CD4-positive, CD25-positive, alpha-beta regulatory T cell (primary cell): ENCODE data around the gene ATM. TPM values are rescaled to one million over a fixed set of nuclear protein-coding genes. Genes with fewer than 3 reads are reported as not detected.

Experiments used
- ATAC-seq, 2 donors: fragments of 150-1000 bp; cut with Tn5 transposase; one replicate each; pipeline ENCODE4 v1.10.0; 2021; ENCODE audit warnings: low read depth in 2 of 2, moderate number of reproducible peaks in 2 of 2, moderate library complexity in 1 of 2
- DNase-seq, 3 donors: peaks; one replicate each; pipeline versions ENCODE4 v3.0.0 to v3.0.0-alpha.2; 2012 to 2022; ENCODE audit warnings: mixed read lengths in 1 of 3
- H3K27ac ChIP-seq: one replicate; pipeline ENCODE4 v1.7.0; 2013; ENCODE audit warnings: mild to moderate bottlenecking, low read length; ENCODE audit not compliant: insufficient read depth, poor library complexity, severe bottlenecking
- H3K27me3 ChIP-seq: one replicate; pipeline ENCODE4 v1.7.0; 2013; ENCODE audit warnings: low read length; ENCODE audit not compliant: control insufficient read depth, insufficient read depth
- H3K36me3 ChIP-seq: one replicate; pipeline ENCODE4 v1.7.0; 2013; ENCODE audit warnings: mild to moderate bottlenecking, low read length, moderate library complexity; ENCODE audit not compliant: control insufficient read depth, insufficient read depth
- H3K4me1 ChIP-seq: 2 replicates; pipeline ENCODE4 v1.7.0; 2013; ENCODE audit warnings: mild to moderate bottlenecking, low read length; ENCODE audit not compliant: insufficient read depth, control insufficient read depth, poor library complexity, severe bottlenecking
- H3K4me3 ChIP-seq: one replicate; pipeline ENCODE4 v1.7.0; 2013; ENCODE audit warnings: low read depth, mild to moderate bottlenecking, low read length, moderate library complexity
- H3K9me3 ChIP-seq, 2 experiments: 1 replicate in 1 of 2; 2 replicates in 1 of 2; pipeline ENCODE4 v1.7.0; 2013; ENCODE audit warnings: low read length in 2 of 2, mild to moderate bottlenecking in 1 of 2, moderate library complexity in 1 of 2; ENCODE audit not compliant: control insufficient read depth in 2 of 2
- H3K27ac Mint-ChIP-seq, 3 donors: one replicate each; pipeline ENCODE4 v1.8.0; 2020 to 2022; ENCODE audit warnings: mild to moderate bottlenecking in 3 of 3, mixed read lengths in 3 of 3, moderate library complexity in 2 of 3
- H3K27me3 Mint-ChIP-seq: one replicate; pipeline ENCODE4 v1.8.0; 2022; ENCODE audit warnings: mild to moderate bottlenecking, mixed read lengths
- H3K36me3 Mint-ChIP-seq: one replicate; pipeline ENCODE4 v1.8.0; 2020; ENCODE audit warnings: mixed read lengths
- H3K4me1 Mint-ChIP-seq, 4 donors: one replicate each; pipeline ENCODE4 v1.8.0; 2020 to 2022; ENCODE audit warnings: mixed read lengths in 4 of 4, mild to moderate bottlenecking in 1 of 4
- H3K4me3 Mint-ChIP-seq, 4 donors: one replicate each; pipeline ENCODE4 v1.8.0; 2020 to 2022; ENCODE audit warnings: mild to moderate bottlenecking in 4 of 4, mixed read lengths in 4 of 4, moderate library complexity in 3 of 4
- H3K9me3 Mint-ChIP-seq, 7 donors: one replicate each; pipeline ENCODE4 v1.8.0; 2020 to 2022; ENCODE audit warnings: mixed read lengths in 7 of 7, mild to moderate bottlenecking in 3 of 7, moderate library complexity in 2 of 7
- polyA plus RNA-seq, 4 donors: library from polyadenylated mRNA; unstranded; fragments of 300-500 nt; fragmentation: Illumina TruSeq; gene quantifications; one replicate each; pipeline ENCODE4 v1.2.3, GENCODE V29; 2021
- total RNA-seq: library from RNA; stranded (reverse); gene quantifications from one replicate; pipeline ENCODE4 v1.2.3, GENCODE V29; 2022

Gene ATM
- total and polyA plus RNA-seq, 5 donors from 2014 or later, result 30.4 to 194 (median 51.8) TPM

GRCh38 chr11:108345767-108346166 is 122.9 kb downstream of the ATM start:
- peaks cover 48% of the 10 kb centered on the region for H3K36me3 ChIP-seq
- no peak overlapping the region for H3K27ac ChIP-seq
- DNase-seq, result no peak
- ATAC-seq, result no peak
- Mint-ChIP-seq H3K4me1 (peaks cover 0 to 21% (median 12%) of the 10 kb centered on the region in 4 donors), H3K4me3 (no peak overlapping the region), H3K27ac (no peak overlapping the region), H3K27me3 (no peaks in the 10 kb centered on the region), H3K36me3 (peaks cover 49% of the 10 kb centered on the region), H3K9me3 (no peaks in the 10 kb centered on the region)
- H3K9me3 ChIP-seq, result no peaks in the 10 kb centered on the region
- H3K4me1 ChIP-seq, result no peaks in the 10 kb centered on the region
- no peaks in the 10 kb centered on the region for H3K27me3 ChIP-seq
- H3K4me3 ChIP-seq, result no peak overlapping the region

GRCh38 chr11:108346451-108346850 is 123.6 kb downstream of the ATM start:
- H3K9me3 ChIP-seq, result no peaks in the 10 kb centered on the region
- Mint-ChIP-seq H3K4me3 (no peak overlapping the region), H3K4me1 (peaks cover 0 to 19% (median 11%) of the 10 kb centered on the region in 4 donors), H3K36me3 (peaks cover 48% of the 10 kb centered on the region), H3K27me3 (no peaks in the 10 kb centered on the region), H3K27ac (peak overlapping the region in 1 of 3 donors; percentile 61), H3K9me3 (no peaks in the 10 kb centered on the region)
- DNase-seq, result no peak
- no peaks in the 10 kb centered on the region for H3K27me3 ChIP-seq
- H3K27ac ChIP-seq, result no peak overlapping the region
- no peak for ATAC-seq
- peaks cover 55% of the 10 kb centered on the region for H3K36me3 ChIP-seq
- no peaks in the 10 kb centered on the region for H3K4me1 ChIP-seq
- H3K4me3 ChIP-seq, result no peak overlapping the region

GRCh38 chr11:108351468-108351867 is 128.6 kb downstream of the ATM start:
- no peaks in the 10 kb centered on the region for H3K9me3 ChIP-seq
- H3K27me3 Mint-ChIP-seq, result no peaks in the 10 kb centered on the region
- H3K27ac Mint-ChIP-seq, result no peak overlapping the region
- H3K9me3 Mint-ChIP-seq, result no peaks in the 10 kb centered on the region
- peaks cover 61% of the 10 kb centered on the region for H3K36me3 Mint-ChIP-seq
- no peaks in the 10 kb centered on the region for H3K27me3 ChIP-seq
- no peak overlapping the region for H3K4me3 Mint-ChIP-seq
- no peak overlapping the region for H3K27ac ChIP-seq
- peaks cover 85% of the 10 kb centered on the region for H3K36me3 ChIP-seq
- ATAC-seq (no peak), DNase-seq (no peak)
- no peak overlapping the region for H3K4me3 ChIP-seq
- no peaks in the 10 kb centered on the region for H3K4me1 ChIP-seq
- peaks cover 0 to 7% (median 1%) of the 10 kb centered on the region in 4 donors for H3K4me1 Mint-ChIP-seq

- Histone ChIP-seq H3K9me3 (no peaks in the 10 kb centered on the region), H3K27ac (no peak overlapping the region), H3K4me3 (no peak overlapping the region), H3K27me3 (no peaks in the 10 kb centered on the region), H3K4me1 (no peaks in the 10 kb centered on the region), H3K36me3 (peaks cover 40% of the 10 kb centered on the region)
- ATAC-seq (no peak), DNase-seq (no peak)
- H3K36me3 Mint-ChIP-seq, result peaks cover 38% of the 10 kb centered on the region
- no peaks in the 10 kb centered on the region for H3K27me3 Mint-ChIP-seq
- H3K27ac Mint-ChIP-seq, result peak overlapping the region in 1 of 3 donors; percentile 7
- peaks cover 0 to 4% (median 0%) of the 10 kb centered on the region in 7 donors for H3K9me3 Mint-ChIP-seq
- H3K4me1 Mint-ChIP-seq, result no peaks in the 10 kb centered on the region
- H3K4me3 Mint-ChIP-seq, result no peak overlapping the region
Measured at GRCh38 chr11:108364159-108364558, 141.3 kb downstream of the ATM start.

- no peak for DNase-seq
- Histone ChIP-seq H3K27ac (no peak overlapping the region), H3K36me3 (peaks cover 39% of the 10 kb centered on the region), H3K9me3 (no peaks in the 10 kb centered on the region), H3K4me1 (no peaks in the 10 kb centered on the region), H3K4me3 (no peak overlapping the region), H3K27me3 (no peaks in the 10 kb centered on the region)
- Mint-ChIP-seq H3K27ac (peak overlapping the region in 1 of 3 donors; percentile 5), H3K27me3 (no peaks in the 10 kb centered on the region), H3K9me3 (peaks cover 0 to 2% (median 0%) of the 10 kb centered on the region in 7 donors), H3K36me3 (peaks cover 44% of the 10 kb centered on the region), H3K4me3 (no peak overlapping the region), H3K4me1 (no peaks in the 10 kb centered on the region)
- no peak for ATAC-seq
Measured at GRCh38 chr11:108368134-108368533, 145.3 kb downstream of the ATM start.

GRCh38 chr11:108369064-108369463 is 146.2 kb downstream of the ATM start:
- Mint-ChIP-seq H3K36me3 (peaks cover 41% of the 10 kb centered on the region), H3K27ac (peak overlapping the region in 2 of 3 donors; percentile 38 to 59), H3K4me3 (no peak overlapping the region), H3K9me3 (peaks cover 0 to 6% (median 0%) of the 10 kb centered on the region in 7 donors), H3K27me3 (no peaks in the 10 kb centered on the region), H3K4me1 (no peaks in the 10 kb centered on the region)
- H3K4me3 ChIP-seq, result no peak overlapping the region
- DNase-seq (no peak), ATAC-seq (no peak)
- H3K27me3 ChIP-seq, result no peaks in the 10 kb centered on the region
- H3K27ac ChIP-seq, result no peak overlapping the region
- H3K9me3 ChIP-seq, result no peaks in the 10 kb centered on the region
- no peaks in the 10 kb centered on the region for H3K4me1 ChIP-seq
- peaks cover 32% of the 10 kb centered on the region for H3K36me3 ChIP-seq

- no peaks in the 10 kb centered on the region for H3K27me3 ChIP-seq
- Mint-ChIP-seq H3K27me3 (no peaks in the 10 kb centered on the region), H3K4me3 (no peak overlapping the region), H3K9me3 (peaks cover 0 to 6% (median 2%) of the 10 kb centered on the region in 7 donors), H3K36me3 (peaks cover 30% of the 10 kb centered on the region), H3K27ac (no peak overlapping the region), H3K4me1 (no peaks in the 10 kb centered on the region)
- H3K36me3 ChIP-seq, result peaks cover 20% of the 10 kb centered on the region
- DNase-seq (no peak), ATAC-seq (no peak)
- no peak overlapping the region for H3K4me3 ChIP-seq
- no peaks in the 10 kb centered on the region for H3K9me3 ChIP-seq
- H3K4me1 ChIP-seq, result no peaks in the 10 kb centered on the region
- H3K27ac ChIP-seq, result no peak overlapping the region
Measured at GRCh38 chr11:108370315-108370714, 147.4 kb downstream of the ATM start.

- Histone ChIP-seq H3K9me3 (no peaks in the 10 kb centered on the region), H3K36me3 (peaks cover 15% of the 10 kb centered on the region), H3K27ac (no peak overlapping the region), H3K27me3 (no peaks in the 10 kb centered on the region), H3K4me3 (no peak overlapping the region), H3K4me1 (no peaks in the 10 kb centered on the region)
- no peak overlapping the region for H3K27ac Mint-ChIP-seq
- no peak for DNase-seq
- no peaks in the 10 kb centered on the region for H3K27me3 Mint-ChIP-seq
- H3K4me3 Mint-ChIP-seq, result no peak overlapping the region
- H3K9me3 Mint-ChIP-seq, result peaks cover 0 to 6% (median 2%) of the 10 kb centered on the region in 7 donors
- ATAC-seq, result no peak
- H3K36me3 Mint-ChIP-seq, result peaks cover 29% of the 10 kb centered on the region
- no peaks in the 10 kb centered on the region for H3K4me1 Mint-ChIP-seq
Measured at GRCh38 chr11:108370990-108371389, 148.1 kb downstream of the ATM start.
